Activated naive CD8-positive, alpha-beta T cell treated with anti-CD3 and anti-CD28 coated beads, Interleukin-2, amount 10 ng/mL, durations not matched to agents 7 days and 5 days (primary cell): ENCODE results near the gene STARD7. TPM values are rescaled to one million over a fixed set of nuclear protein-coding genes. Genes with fewer than 3 reads are reported as not detected.
"Not testable (repeated sequence)": the region's sequence is repeated elsewhere in the genome, so short reads cannot be mapped to it uniquely, and the experiment has no call there.

Source experiments
- ATAC-seq: fragments of 150-1000 bp; cut with Tn5 transposase; one replicate; pipeline ENCODE4 v1.10.0; 2021; ENCODE audit warnings: low read depth, moderate library complexity
- POLR2A ChIA-PET: fragments of 350-600 bp; sonication (Branson Sonifier 250); formaldehyde crosslinking; loops from one replicate; lab custom pipeline; 2021; ENCODE audit warnings: antibody characterized with exemption; lab: Charles Lee
- DNase-seq: peaks from one replicate; pipeline ENCODE4 v3.0.0; 2021
- H3K27ac Mint-ChIP-seq: one replicate; pipeline ENCODE4 v1.8.0; 2022; ENCODE audit warnings: mild to moderate bottlenecking, mixed read lengths
- H3K27me3 Mint-ChIP-seq: one replicate; pipeline ENCODE4 v1.8.0; 2022; ENCODE audit warnings: mild to moderate bottlenecking, moderate library complexity, mixed read lengths
- H3K36me3 Mint-ChIP-seq: one replicate; pipeline ENCODE4 v1.8.0; 2021; ENCODE audit warnings: mild to moderate bottlenecking, mixed read lengths
- H3K4me1 Mint-ChIP-seq: one replicate; pipeline ENCODE4 v1.8.0; 2021; ENCODE audit warnings: mixed read lengths
- H3K4me3 Mint-ChIP-seq: one replicate; pipeline ENCODE4 v1.8.0; 2022; ENCODE audit warnings: mild to moderate bottlenecking, moderate library complexity, mixed read lengths
- H3K9me3 Mint-ChIP-seq: one replicate; pipeline ENCODE4 v1.8.0; 2021; ENCODE audit warnings: mixed read lengths
- total RNA-seq, 2 experiments: library from RNA; stranded (reverse); gene quantifications; one replicate each; pipeline ENCODE4 v1.2.3, GENCODE V29; 2021

STARD7 gene
- total RNA-seq, 2 experiments from 2014 or later = 105 to 114 TPM

- ATAC-seq (peak; percentile 27), DNase-seq (peak; percentile 89)
- H3K36me3 Mint-ChIP-seq = no peaks in the 10 kb centered on the region
- POLR2A ChIA-PET = interaction anchor here (0.6 to 7.6 kb wide), 7 partner anchors 8 to 184 kb away, joined by 3 to 89 read pairs (median 16); partner anchors contain the start of genes ASTL and STARD7
- no peaks in the 10 kb centered on the region for H3K27me3 Mint-ChIP-seq
- H3K4me1 Mint-ChIP-seq = peaks cover 52% of the 10 kb centered on the region
- H3K27ac Mint-ChIP-seq = peak overlapping the region; percentile 96
- no peaks in the 10 kb centered on the region for H3K9me3 Mint-ChIP-seq
- H3K4me3 Mint-ChIP-seq = peak overlapping the region; percentile 79
Observed at GRCh38 chr2:96146153-96146880, 62.3 kb downstream of the STARD7 start.

GRCh38 chr2:96145848-96146152, 62.8 kb downstream of the STARD7 start:
- H3K36me3 Mint-ChIP-seq = no peaks in the 10 kb centered on the region
- ATAC-seq = no peak
- peak overlapping the region; percentile 96 for H3K27ac Mint-ChIP-seq
- no peaks in the 10 kb centered on the region for H3K27me3 Mint-ChIP-seq
- no peak for DNase-seq
- H3K4me1 Mint-ChIP-seq = peaks cover 48% of the 10 kb centered on the region
- POLR2A ChIA-PET = interaction anchor here (0.6 to 7.6 kb wide), 6 partner anchors 8 to 184 kb away, joined by 3 to 89 read pairs (median 24); partner anchors contain the start of genes ASTL and STARD7
- H3K4me3 Mint-ChIP-seq = peak overlapping the region; percentile 79
- H3K9me3 Mint-ChIP-seq = no peaks in the 10 kb centered on the region

- H3K9me3 Mint-ChIP-seq = no peaks in the 10 kb centered on the region
- peak; percentile 68 for ATAC-seq
- peaks cover 46% of the 10 kb centered on the region for H3K4me1 Mint-ChIP-seq
- no peaks in the 10 kb centered on the region for H3K27me3 Mint-ChIP-seq
- peak; percentile 89 for DNase-seq
- peak within 1 kb of the TSS; percentile 96 for H3K27ac Mint-ChIP-seq
- no peaks in the 10 kb centered on the region for H3K36me3 Mint-ChIP-seq
- POLR2A ChIA-PET = interaction anchor here (0.6 to 7.6 kb wide), 6 partner anchors 13 to 185 kb away, joined by 3 to 89 read pairs (median 22); partner anchors contain the start of gene STARD7
- peak within 1 kb of the TSS; percentile 93 for H3K4me3 Mint-ChIP-seq
Observed at GRCh38 chr2:96145036-96145847, 63.4 kb downstream of the STARD7 start, which contains the start of gene DUSP2. Gene DUSP2 (minus strand): TSS chr2:96145440. CDS start chr2:96145354, 86 bp downstream.

GRCh38 chr2:96144481-96145035, 64.1 kb downstream of the STARD7 start:
- POLR2A ChIA-PET = interaction anchor here (0.6 to 7.6 kb wide), 6 partner anchors 14 to 123 kb away, joined by 3 to 89 read pairs (median 22); partner anchors contain the start of gene STARD7
- Mint-ChIP-seq H3K4me3 (peak overlapping the region; percentile 93), H3K27ac (peak overlapping the region; percentile 86), H3K4me1 (peaks cover 46% of the 10 kb centered on the region), H3K36me3 (no peaks in the 10 kb centered on the region), H3K9me3 (no peaks in the 10 kb centered on the region), H3K27me3 (no peaks in the 10 kb centered on the region)
- DNase-seq = peak; percentile 71
- ATAC-seq = no peak

- POLR2A ChIA-PET = interaction anchor here (1.0 to 7.6 kb wide), 5 partner anchors 14 to 123 kb away, joined by 3 to 89 read pairs (median 33); no protein-coding TSS in a partner anchor
- no peak for ATAC-seq
- H3K9me3 Mint-ChIP-seq = no peaks in the 10 kb centered on the region
- H3K27ac Mint-ChIP-seq = peak overlapping the region; percentile 86
- H3K4me3 Mint-ChIP-seq = peak overlapping the region; percentile 93
- no peaks in the 10 kb centered on the region for H3K27me3 Mint-ChIP-seq
- DNase-seq = peak; percentile 56
- H3K36me3 Mint-ChIP-seq = no peaks in the 10 kb centered on the region
- H3K4me1 Mint-ChIP-seq = peaks cover 43% of the 10 kb centered on the region
Observed at GRCh38 chr2:96143848-96144480, 64.7 kb downstream of the STARD7 start.

GRCh38 chr2:96143231-96143847, 65.3 kb downstream of the STARD7 start:
- peak overlapping the region; percentile 10 for H3K27ac Mint-ChIP-seq
- POLR2A ChIA-PET = interaction anchor here (1.0 to 7.6 kb wide), 5 partner anchors 13 to 124 kb away, joined by 3 to 89 read pairs (median 33); no protein-coding TSS in a partner anchor
- DNase-seq = peak; percentile 36

GRCh38 chr2:96142217-96143113, 66.2 kb downstream of the STARD7 start:
- Mint-ChIP-seq H3K4me1 (peaks cover 31% of the 10 kb centered on the region), H3K9me3 (no peaks in the 10 kb centered on the region), H3K27me3 (no peaks in the 10 kb centered on the region), H3K27ac (no peak overlapping the region), H3K36me3 (no peaks in the 10 kb centered on the region), H3K4me3 (peak overlapping the region; percentile 22)
- ATAC-seq (no peak), DNase-seq (peak; percentile 66)
- POLR2A ChIA-PET = interaction anchor here (0.6 to 7.6 kb wide), 5 partner anchors 16 to 32 kb away, joined by 3 to 89 read pairs (median 51); no protein-coding TSS in a partner anchor

More at GRCh38 chr2:96143231-96143847, 65.3 kb downstream of the STARD7 start:
- H3K4me3 Mint-ChIP-seq = peak overlapping the region; percentile 93
- H3K27me3 Mint-ChIP-seq = no peaks in the 10 kb centered on the region
- no peak for ATAC-seq
- H3K36me3 Mint-ChIP-seq = no peaks in the 10 kb centered on the region
- H3K4me1 Mint-ChIP-seq = peaks cover 38% of the 10 kb centered on the region
- no peaks in the 10 kb centered on the region for H3K9me3 Mint-ChIP-seq

GRCh38 chr2:96141624-96141967, 67.0 kb downstream of the STARD7 start:
- ATAC-seq, DNase-seq, H3K27me3 Mint-ChIP-seq, H3K36me3 Mint-ChIP-seq, H3K4me3 Mint-ChIP-seq, H3K9me3 Mint-ChIP-seq, H3K27ac Mint-ChIP-seq: not testable (repeated sequence)
- POLR2A ChIA-PET = interaction anchor here (5.5 kb wide), 1 partner anchor 33 kb away, joined by 63 read pairs; no protein-coding TSS in a partner anchor
- peaks cover 23% of the 10 kb centered on the region for H3K4me1 Mint-ChIP-seq

- DNase-seq = no peak
- H3K27me3 Mint-ChIP-seq = no peaks in the 10 kb centered on the region
- no peaks in the 10 kb centered on the region for H3K36me3 Mint-ChIP-seq
- no peak overlapping the region for H3K4me3 Mint-ChIP-seq
- POLR2A ChIA-PET = interaction anchor here (5.5 kb wide), 1 partner anchor 33 kb away, joined by 63 read pairs; no protein-coding TSS in a partner anchor
- no peaks in the 10 kb centered on the region for H3K9me3 Mint-ChIP-seq
- H3K27ac Mint-ChIP-seq = no peak overlapping the region
- ATAC-seq = no peak
- peaks cover 19% of the 10 kb centered on the region for H3K4me1 Mint-ChIP-seq
Observed at GRCh38 chr2:96140941-96141623, 67.5 kb downstream of the STARD7 start.

- peak overlapping the region; percentile 30 for H3K27ac Mint-ChIP-seq
- DNase-seq (no peak), ATAC-seq (no peak)
- POLR2A ChIA-PET = interaction anchor here (0.9 to 5.5 kb wide), 5 partner anchors 8 to 69 kb away, joined by 3 to 63 read pairs (median 10); partner anchors contain the start of gene STARD7
- H3K36me3 Mint-ChIP-seq = no peaks in the 10 kb centered on the region
- no peaks in the 10 kb centered on the region for H3K9me3 Mint-ChIP-seq
- no peak overlapping the region for H3K4me3 Mint-ChIP-seq
- peaks cover 13% of the 10 kb centered on the region for H3K4me1 Mint-ChIP-seq
- H3K27me3 Mint-ChIP-seq = no peaks in the 10 kb centered on the region
Observed at GRCh38 chr2:96139181-96139758, 69.4 kb downstream of the STARD7 start.
